Skin epidermis (tissue), 12 donors: ENCODE measurements around the gene CCDC9.
"Not testable (repeated sequence)": the region's sequence is repeated elsewhere in the genome, so short reads cannot be mapped to it uniquely, and the experiment has no call there.

Source experiments
- H3K27ac ChIP-seq, 21 experiments: fragments of 200-600 bp; sonication (generic) in 11 of 21; one replicate each; pipeline ENCODE4 v1.5.0; 2020; ENCODE audit warnings: mild to moderate bottlenecking in 3 of 21, inconsistent platforms in 2 of 21, moderate library complexity in 2 of 21
- H3K4me3 ChIP-seq, 7 experiments: fragments of 200-600 bp; sonication (generic) in 2 of 7; one replicate each; pipeline ENCODE4 v1.5.0; 2020; ENCODE audit warnings: inconsistent platforms in 2 of 7, mild to moderate bottlenecking in 2 of 7, moderate library complexity in 1 of 7

The CCDC9 gene

GRCh38 chr19:47257411-47258169 is 1.3 kb downstream of the CCDC9 start:
- Histone ChIP-seq H3K27ac (peak overlapping the region in 20 of 21 experiments; percentile 67 to 97 (median 92)), H3K4me3 (peak overlapping the region; percentile 38 to 58 (median 45))

- H3K4me3 ChIP-seq, result peak overlapping the region in 4 of 7 experiments; percentile 41 to 58 (median 51)
- H3K27ac ChIP-seq, result peak overlapping the region in 18 of 21 experiments; percentile 39 to 97 (median 92)
These were observed 2.1 kb downstream of the CCDC9 start for GRCh38 chr19:47258434-47258833.

GRCh38 chr19:47258895-47259555 is 2.7 kb downstream of the CCDC9 start:
- Histone ChIP-seq H3K27ac (peak overlapping the region in 7 of 21 experiments; percentile 39 to 96 (median 93)), H3K4me3 (no peak overlapping the region)

- peak overlapping the region in 1 of 21 experiments; percentile 1 for H3K27ac ChIP-seq
- no peak overlapping the region for H3K4me3 ChIP-seq
These were observed 4.2 kb downstream of the CCDC9 start for GRCh38 chr19:47260476-47260875.

GRCh38 chr19:47261946-47262793 is 5.8 kb downstream of the CCDC9 start:
- not testable (repeated sequence) for H3K27ac ChIP-seq, H3K4me3 ChIP-seq

GRCh38 chr19:47264629-47265028 is 8.3 kb downstream of the CCDC9 start:
- H3K4me3 ChIP-seq, result no peak overlapping the region
- H3K27ac ChIP-seq, result no peak overlapping the region

- H3K27ac ChIP-seq, result peak overlapping the region in 4 of 21 experiments; percentile 14 to 50 (median 20)
- no peak overlapping the region for H3K4me3 ChIP-seq
These were observed 10.1 kb downstream of the CCDC9 start for GRCh38 chr19:47266401-47266941.

- no peak overlapping the region for H3K4me3 ChIP-seq
- peak overlapping the region in 2 of 21 experiments; percentile 13 to 50 for H3K27ac ChIP-seq
These were observed 11.0 kb downstream of the CCDC9 start for GRCh38 chr19:47267350-47267759.

GRCh38 chr19:47268028-47268427 is 11.7 kb downstream of the CCDC9 start:
- H3K4me3 ChIP-seq, result no peak overlapping the region
- H3K27ac ChIP-seq, result peak overlapping the region in 2 of 21 experiments; percentile 13 to 50

GRCh38 chr19:47269596-47269995 is 13.3 kb downstream of the CCDC9 start:
- Histone ChIP-seq H3K4me3 (no peak overlapping the region), H3K27ac (no peak overlapping the region)

- Histone ChIP-seq H3K27ac (no peak overlapping the region), H3K4me3 (no peak overlapping the region)
These were observed 14.1 kb downstream of the CCDC9 start for GRCh38 chr19:47270408-47270807.

GRCh38 chr19:47271949-47272348 is 15.6 kb downstream of the CCDC9 start:
- peak overlapping the region in 14 of 21 experiments; percentile 24 to 99 (median 95) for H3K27ac ChIP-seq
- H3K4me3 ChIP-seq, result no peak overlapping the region

GRCh38 chr19:47272448-47273312 is 16.4 kb downstream of the CCDC9 start:
- H3K4me3 ChIP-seq, result peak overlapping the region; percentile 58 to 86 (median 64)
- peak overlapping the region in 20 of 21 experiments; percentile 87 to 99 (median 95) for H3K27ac ChIP-seq

GRCh38 chr19:47273313-47274070 is 17.2 kb downstream of the CCDC9 start:
- Histone ChIP-seq H3K4me3 (peak overlapping the region; percentile 58 to 86 (median 64)), H3K27ac (peak overlapping the region; percentile 84 to 99 (median 95))

- Histone ChIP-seq H3K27ac (peak within 1 kb of the TSS; percentile 84 to 99 (median 95)), H3K4me3 (peak within 1 kb of the TSS; percentile 58 to 86 (median 64))
These were observed 18.0 kb downstream of the CCDC9 start, which contains the start of gene INAFM1 for GRCh38 chr19:47274071-47274890. Gene INAFM1 (plus strand): TSS chr19:47274885. CDS start chr19:47274920, 35 bp downstream.

GRCh38 chr19:47274891-47275761 is 18.8 kb downstream of the CCDC9 start:
- H3K27ac ChIP-seq, result peak overlapping the region in 18 of 21 experiments; percentile 55 to 99 (median 81)
- peak overlapping the region; percentile 58 to 86 (median 64) for H3K4me3 ChIP-seq
